PC-3 (cell line): ENCODE measurements around the gene BTBD7. TPM values are rescaled to one million over a fixed set of nuclear protein-coding genes. Genes with fewer than 3 reads are reported as not detected.

ENCODE experiments used
- ATAC-seq: fragments of 200-7000 bp; cut with Tn5 transposase; 2 replicates; pipeline ENCODE4 v1.9.1; 2020; ENCODE audit warnings: mild to moderate bottlenecking, moderate library complexity
- BruUV-seq: library from RNA; stranded (reverse); fragments of 400-500 nt; replicated peaks from 2 replicates; lab custom pipeline; 2021; lab: Mats Ljungman, UMichigan
- CTCF ChIA-PET: fragments of 300-600 bp; sonication (Branson Sonifier 250); formaldehyde crosslinking; loops from one replicate; lab custom pipeline; 2022; ENCODE audit warnings: antibody characterized with exemption; lab: Charles Lee
- POLR2A ChIA-PET: fragments of 300-600 bp; sonication (Branson Sonifier 250); formaldehyde crosslinking; loops from one replicate; lab custom pipeline; 2022; ENCODE audit warnings: antibody characterized with exemption; ENCODE audit not compliant: unreplicated experiment; lab: Charles Lee
- DNase-seq: peaks from one replicate; pipeline ENCODE4 v3.0.0-alpha.2; 2015
- H2AFZ ChIP-seq: fragments of 300-600 bp; sonication (generic); 2 replicates; pipeline ENCODE4 v1.6.0; 2016; ENCODE audit warnings: antibody characterized with exemption, low read length
- H3F3A ChIP-seq: fragments of 300-600 bp; sonication (generic); one replicate; pipeline ENCODE4 v1.6.0; 2017; ENCODE audit warnings: antibody characterized with exemption, low read length, control low read depth, mild to moderate bottlenecking; ENCODE audit not compliant: unreplicated experiment
- H3K27ac ChIP-seq: fragments of 300-600 bp; sonication (generic); 2 replicates; pipeline ENCODE4 v1.5.1; 2016; ENCODE audit warnings: mild to moderate bottlenecking, low read length
- H3K27me3 ChIP-seq: fragments of 300-600 bp; sonication (generic); 2 replicates; pipeline ENCODE4 v1.6.1; 2016; ENCODE audit warnings: low read length, mixed read lengths
- H3K36me3 ChIP-seq: fragments of 300-600 bp; sonication (generic); 2 replicates; pipeline ENCODE4 v1.6.1; 2016; ENCODE audit warnings: low read depth, mixed run types, low read length, mixed read lengths
- H3K4me1 ChIP-seq: fragments of 300-600 bp; sonication (generic); 2 replicates; pipeline ENCODE4 v1.5.1; 2016; ENCODE audit warnings: low read length; ENCODE audit not compliant: insufficient read depth
- H3K4me2 ChIP-seq: fragments of 300-600 bp; sonication (generic); 2 replicates; pipeline ENCODE4 v1.6.0; 2016; ENCODE audit warnings: low read length
- H3K4me3 ChIP-seq: fragments of 300-600 bp; sonication (generic); 2 replicates; pipeline ENCODE4 v1.5.1; 2016; ENCODE audit warnings: mild to moderate bottlenecking, low read length, mixed read lengths
- H3K79me2 ChIP-seq: fragments of 300-600 bp; sonication (generic); 2 replicates; pipeline ENCODE4 v1.6.1; 2017; ENCODE audit warnings: low read length, mixed read lengths
- H3K9ac ChIP-seq: fragments of 300-600 bp; sonication (generic); 2 replicates; pipeline ENCODE4 v1.6.0; 2016; ENCODE audit warnings: mild to moderate bottlenecking, low read length
- H3K9me2 ChIP-seq: fragments of 300-600 bp; sonication (generic); replicated peaks from 2 replicates; pipeline ENCODE4 v1.6.1; 2016; ENCODE audit warnings: mixed run types, low read length, mixed read lengths
- H3K9me3 ChIP-seq: fragments of 300-600 bp; sonication (generic); 2 replicates; pipeline ENCODE4 v1.6.1; 2016; ENCODE audit warnings: low read length, mixed read lengths
- H4K20me1 ChIP-seq: fragments of 300-600 bp; sonication (generic); 2 replicates; pipeline ENCODE4 v1.6.1; 2016; ENCODE audit warnings: low read length, mixed read lengths
- EZH2 ChIP-seq: fragments of 300-600 bp; sonication (generic); IDR thresholded peaks from one replicate; pipeline ENCODE4 v1.6.1; 2017; ENCODE audit warnings: antibody characterized with exemption, mild to moderate bottlenecking, low read length; ENCODE audit not compliant: unreplicated experiment
- EZH2phosphoT487 ChIP-seq: fragments of 300-600 bp; sonication (generic); IDR thresholded peaks from 2 replicates; pipeline ENCODE4 v1.6.1; 2018; ENCODE audit warnings: mild to moderate bottlenecking, antibody characterized with exemption, low read length, borderline replicate concordance
- intact Hi-C: fragments of 100-400 bp; cut with micrococcal nuclease; formaldehyde crosslinking; loops from 2 replicates; pipeline ENCODE4 v1.9.0; 2023
- total RNA-seq: library from RNA; depleted of rRNA; stranded (reverse); fragments of >200 nt; gene quantifications from 2 replicates; pipeline ENCODE4 v1.2.3, GENCODE V29; 2014
- TF ChIP-seq, protein P1 (sequence below): fragments of 300-600 bp; sonication (generic); conservative IDR thresholded peaks from 2 replicates; pipeline ENCODE4 v1.5.1; 2017; ENCODE audit warnings: antibody characterized with exemption, low read depth, mild to moderate bottlenecking, low read length

BTBD7 gene
- total RNA-seq, 1 experiment from 2014 or later: 23.2 TPM

- POLR2A ChIA-PET: no interaction called here
These were observed 47.0 kb upstream of the BTBD7 start for GRCh38 chr14:93379831-93380230.

GRCh38 chr14:93375673-93376156 lies 42.9 kb upstream of the BTBD7 start:
- Histone ChIP-seq H3K27me3 (peaks cover 37% of the 10 kb centered on the region), H3K4me2 (no peak overlapping the region), H3K9ac (no peak overlapping the region), H3F3A (no peaks in the 10 kb centered on the region), H3K9me3 (no peaks in the 10 kb centered on the region), H3K36me3 (no peaks in the 10 kb centered on the region), H3K27ac (no peak overlapping the region), H3K4me3 (no peak overlapping the region), H3K9me2 (no peaks in the 10 kb centered on the region), H3K79me2 (no peaks in the 10 kb centered on the region), H2AFZ (no peak overlapping the region), H4K20me1 (no peaks in the 10 kb centered on the region), H3K4me1 (no peaks in the 10 kb centered on the region)
- DNase-seq (no peak), ATAC-seq (no peak)
- intact Hi-C loops: no loop called here
- POLR2A ChIA-PET: no interaction called here
- CTCF ChIA-PET: no interaction called here
- TF ChIP-seq EZH2: no peak
- TF ChIP-seq, protein P1, sequence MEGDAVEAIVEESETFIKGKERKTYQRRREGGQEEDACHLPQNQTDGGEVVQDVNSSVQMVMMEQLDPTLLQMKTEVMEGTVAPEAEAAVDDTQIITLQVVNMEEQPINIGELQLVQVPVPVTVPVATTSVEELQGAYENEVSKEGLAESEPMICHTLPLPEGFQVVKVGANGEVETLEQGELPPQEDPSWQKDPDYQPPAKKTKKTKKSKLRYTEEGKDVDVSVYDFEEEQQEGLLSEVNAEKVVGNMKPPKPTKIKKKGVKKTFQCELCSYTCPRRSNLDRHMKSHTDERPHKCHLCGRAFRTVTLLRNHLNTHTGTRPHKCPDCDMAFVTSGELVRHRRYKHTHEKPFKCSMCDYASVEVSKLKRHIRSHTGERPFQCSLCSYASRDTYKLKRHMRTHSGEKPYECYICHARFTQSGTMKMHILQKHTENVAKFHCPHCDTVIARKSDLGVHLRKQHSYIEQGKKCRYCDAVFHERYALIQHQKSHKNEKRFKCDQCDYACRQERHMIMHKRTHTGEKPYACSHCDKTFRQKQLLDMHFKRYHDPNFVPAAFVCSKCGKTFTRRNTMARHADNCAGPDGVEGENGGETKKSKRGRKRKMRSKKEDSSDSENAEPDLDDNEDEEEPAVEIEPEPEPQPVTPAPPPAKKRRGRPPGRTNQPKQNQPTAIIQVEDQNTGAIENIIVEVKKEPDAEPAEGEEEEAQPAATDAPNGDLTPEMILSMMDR: no peak
- no peak for TF ChIP-seq EZH2phosphoT487
- BruUV-seq: no TSS peak

More at GRCh38 chr14:93379831-93380230, 47.0 kb upstream of the BTBD7 start:
- intact Hi-C loops: no loop called here
- TF ChIP-seq EZH2: no peak
- TF ChIP-seq EZH2phosphoT487: no peak
- TF ChIP-seq, protein P1: no peak
- H3K36me3 ChIP-seq: no peaks in the 10 kb centered on the region
- no peak overlapping the region for H3K27ac ChIP-seq
- no TSS peak for BruUV-seq
- DNase-seq: no peak
- H4K20me1 ChIP-seq: no peaks in the 10 kb centered on the region
- no peaks in the 10 kb centered on the region for H3K9me3 ChIP-seq
- H3K9me2 ChIP-seq: no peaks in the 10 kb centered on the region
- H3K27me3 ChIP-seq: peaks cover 45% of the 10 kb centered on the region
- no peaks in the 10 kb centered on the region for H3K79me2 ChIP-seq
- H3F3A ChIP-seq: no peaks in the 10 kb centered on the region
- ATAC-seq: no peak
- H3K4me1 ChIP-seq: no peaks in the 10 kb centered on the region; the same call in 1 of the 2 replicates
- H3K4me2 ChIP-seq: no peak overlapping the region
- no peak overlapping the region for H3K9ac ChIP-seq
- no peak overlapping the region for H3K4me3 ChIP-seq
- H2AFZ ChIP-seq: no peak overlapping the region
- CTCF ChIA-PET: no interaction called here

DNA sequence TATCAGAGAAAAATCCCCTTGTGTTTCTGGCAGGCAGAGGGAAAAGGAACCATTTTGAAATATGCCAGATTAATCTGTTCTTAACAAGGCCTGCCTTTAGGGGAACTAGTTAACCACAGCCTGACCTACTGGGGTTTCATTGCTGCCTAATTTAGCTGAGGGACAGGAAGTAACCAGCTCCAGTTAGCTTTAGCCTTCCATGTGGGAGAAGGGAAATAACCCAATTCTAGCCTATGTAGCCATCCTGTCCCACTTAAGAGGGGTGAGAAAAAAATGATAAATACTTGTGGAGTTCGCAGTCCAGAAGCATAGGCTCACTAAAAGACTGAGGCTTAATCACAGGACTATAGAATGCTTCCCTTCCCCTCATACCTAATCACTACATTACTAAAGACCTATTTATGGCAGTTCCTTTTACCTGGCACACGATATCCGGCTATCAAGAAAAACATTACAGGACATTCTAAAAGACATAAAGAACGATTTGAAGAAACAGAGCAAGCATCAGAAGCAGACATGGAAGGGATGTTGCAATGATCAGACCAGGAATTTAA lies 37.0 kb upstream of the BTBD7 start:
- H3K4me1 ChIP-seq: no peaks in the 10 kb centered on the region
- no peaks in the 10 kb centered on the region for H4K20me1 ChIP-seq
- no peak overlapping the region for H3K4me3 ChIP-seq
- H3K27me3 ChIP-seq: 0 out of 2 replicates have a peak, but pooled peaks cover 5% of the 10 kb centered on the region
- DNase-seq (no peak), ATAC-seq (no peak)
- H3K27ac ChIP-seq: no peak overlapping the region
- no peaks in the 10 kb centered on the region for H3K79me2 ChIP-seq
- no peak overlapping the region for H3K4me2 ChIP-seq
- no peaks in the 10 kb centered on the region for H3K9me2 ChIP-seq
- no peaks in the 10 kb centered on the region for H3K9me3 ChIP-seq
- intact Hi-C loops: no loop called here
- H3K36me3 ChIP-seq: no peaks in the 10 kb centered on the region
- H3K9ac ChIP-seq: no peak overlapping the region
- ChIA-PET CTCF (no interaction called here), POLR2A (no interaction called here)
- TF ChIP-seq EZH2phosphoT487: no peak
- no peak overlapping the region for H2AFZ ChIP-seq
- H3F3A ChIP-seq: no peaks in the 10 kb centered on the region
- BruUV-seq: no TSS peak
